Measurements from ENCODE around the gene LMAN2.

The LMAN2 gene

DNA sequence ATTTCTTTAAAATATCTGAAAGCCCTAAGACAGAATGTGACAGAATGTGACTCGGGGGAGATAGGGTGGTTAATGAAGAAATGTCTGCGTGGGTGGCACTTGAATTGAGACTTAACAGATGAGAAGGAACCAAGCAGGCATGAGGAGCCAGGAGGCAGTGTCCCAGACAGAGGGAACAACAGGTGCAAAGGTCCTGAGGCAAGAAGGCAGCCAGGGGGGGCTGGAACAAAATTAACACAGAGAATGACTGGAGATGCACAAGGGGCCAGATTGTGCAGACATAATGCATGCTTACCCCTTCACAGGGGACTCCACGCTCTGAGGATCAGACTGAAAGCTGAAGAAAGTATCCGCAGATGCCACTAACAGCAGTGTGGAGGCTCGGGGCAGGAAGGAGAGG lies 1.7 kb downstream of the LMAN2 start:
- H3K4me2 ChIP-seq (ENCODE audit: low read depth, low read length, poor library complexity, severe bottlenecking) = peak overlapping the region; percentile 97
- H3F3A ChIP-seq (ENCODE audit: low read depth) = no peaks in the 10 kb centered on the region
- no peaks in the 10 kb centered on the region for H3K9me3 ChIP-seq (ENCODE audit: insufficient read depth, low read depth, low read length)
- H3K27me3 ChIP-seq (ENCODE audit: insufficient read depth, low read length, poor library complexity, severe bottlenecking) = no peaks in the 10 kb centered on the region
- H3K4me1 ChIP-seq (ENCODE audit: insufficient read depth, low read length, poor library complexity, severe bottlenecking) = peaks cover 24% of the 10 kb centered on the region
- TF ChIP-seq, protein P1, sequence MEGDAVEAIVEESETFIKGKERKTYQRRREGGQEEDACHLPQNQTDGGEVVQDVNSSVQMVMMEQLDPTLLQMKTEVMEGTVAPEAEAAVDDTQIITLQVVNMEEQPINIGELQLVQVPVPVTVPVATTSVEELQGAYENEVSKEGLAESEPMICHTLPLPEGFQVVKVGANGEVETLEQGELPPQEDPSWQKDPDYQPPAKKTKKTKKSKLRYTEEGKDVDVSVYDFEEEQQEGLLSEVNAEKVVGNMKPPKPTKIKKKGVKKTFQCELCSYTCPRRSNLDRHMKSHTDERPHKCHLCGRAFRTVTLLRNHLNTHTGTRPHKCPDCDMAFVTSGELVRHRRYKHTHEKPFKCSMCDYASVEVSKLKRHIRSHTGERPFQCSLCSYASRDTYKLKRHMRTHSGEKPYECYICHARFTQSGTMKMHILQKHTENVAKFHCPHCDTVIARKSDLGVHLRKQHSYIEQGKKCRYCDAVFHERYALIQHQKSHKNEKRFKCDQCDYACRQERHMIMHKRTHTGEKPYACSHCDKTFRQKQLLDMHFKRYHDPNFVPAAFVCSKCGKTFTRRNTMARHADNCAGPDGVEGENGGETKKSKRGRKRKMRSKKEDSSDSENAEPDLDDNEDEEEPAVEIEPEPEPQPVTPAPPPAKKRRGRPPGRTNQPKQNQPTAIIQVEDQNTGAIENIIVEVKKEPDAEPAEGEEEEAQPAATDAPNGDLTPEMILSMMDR (conservative IDR thresholded peaks at IDR 0.05; ENCODE audit: low read length) = no peak
- no peak for TF ChIP-seq EZH2phosphoT487 (IDR thresholded peaks at IDR 0.05; ENCODE audit: borderline replicate concordance)
- peak overlapping the region; percentile 84 for H3K9ac ChIP-seq (ENCODE audit: low read depth, low read length, poor library complexity, severe bottlenecking)
- no peaks in the 10 kb centered on the region for H3K9me2 ChIP-seq (replicated peaks; ENCODE audit: low read depth, low read length)
- H3K4me3 ChIP-seq (ENCODE audit: low read length, poor library complexity, severe bottlenecking) = peak overlapping the region; percentile 92
- H4K20me1 ChIP-seq (ENCODE audit: insufficient read depth, low read length, poor library complexity, severe bottlenecking) = peaks cover 8% of the 10 kb centered on the region
- no peaks in the 10 kb centered on the region for H3K36me3 ChIP-seq (ENCODE audit: insufficient read depth, low read length)
- no peak overlapping the region for H2AFZ ChIP-seq (ENCODE audit: low read length)
- peaks cover 60% of the 10 kb centered on the region for H3K79me2 ChIP-seq (ENCODE audit: insufficient read depth, low read length)

GRCh38 chr5:177349362-177349647 lies 2.2 kb downstream of the LMAN2 start:
- Histone ChIP-seq H3K4me3 (ENCODE audit: low read length, poor library complexity, severe bottlenecking) (peak overlapping the region; percentile 92), H3K4me1 (ENCODE audit: insufficient read depth, low read length, poor library complexity, severe bottlenecking) (peaks cover 24% of the 10 kb centered on the region), H3K9me2 (replicated peaks; ENCODE audit: low read depth, low read length) (no peaks in the 10 kb centered on the region), H3K4me2 (ENCODE audit: low read depth, low read length, poor library complexity, severe bottlenecking) (peak overlapping the region; percentile 97), H3K9me3 (ENCODE audit: insufficient read depth, low read depth, low read length) (no peaks in the 10 kb centered on the region), H2AFZ (ENCODE audit: low read length) (no peak overlapping the region), H3K79me2 (ENCODE audit: insufficient read depth, low read length) (peaks cover 60% of the 10 kb centered on the region), H4K20me1 (ENCODE audit: insufficient read depth, low read length, poor library complexity, severe bottlenecking) (peaks cover 8% of the 10 kb centered on the region), H3K36me3 (ENCODE audit: insufficient read depth, low read length) (no peaks in the 10 kb centered on the region), H3K9ac (ENCODE audit: low read depth, low read length, poor library complexity, severe bottlenecking) (no peak overlapping the region), H3F3A (ENCODE audit: low read depth) (no peaks in the 10 kb centered on the region), H3K27me3 (ENCODE audit: insufficient read depth, low read length, poor library complexity, severe bottlenecking) (no peaks in the 10 kb centered on the region)
- TF ChIP-seq EZH2phosphoT487 (IDR thresholded peaks at IDR 0.05; ENCODE audit: borderline replicate concordance) = no peak
- TF ChIP-seq, protein P1 (conservative IDR thresholded peaks at IDR 0.05; ENCODE audit: low read length) = no peak

DNA sequence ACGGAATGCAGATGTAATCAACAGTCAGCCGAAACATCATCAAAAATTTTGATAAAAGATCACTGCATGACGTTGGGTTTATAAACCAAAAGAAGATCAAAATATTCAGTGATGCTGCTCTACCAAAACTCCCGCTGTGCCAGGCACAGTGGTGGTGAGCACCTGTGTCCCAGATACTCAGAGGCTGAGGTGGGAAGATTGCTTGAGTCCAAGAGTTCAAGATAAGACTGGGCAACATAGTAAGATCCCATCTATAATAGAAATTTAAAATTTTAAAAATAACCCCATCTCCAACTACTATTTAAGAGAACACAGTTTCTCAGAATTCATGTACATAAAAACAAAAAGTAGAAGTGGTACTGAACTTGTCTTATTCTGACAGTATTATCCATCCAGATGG lies 3.8 kb downstream of the LMAN2 start:
- Histone ChIP-seq H3K9me2 (replicated peaks; ENCODE audit: low read depth, low read length) (no peaks in the 10 kb centered on the region), H4K20me1 (ENCODE audit: insufficient read depth, low read length, poor library complexity, severe bottlenecking) (peaks cover 8% of the 10 kb centered on the region), H3K9me3 (ENCODE audit: insufficient read depth, low read depth, low read length) (no peaks in the 10 kb centered on the region), H3K4me3 (ENCODE audit: low read length, poor library complexity, severe bottlenecking) (peak overlapping the region; percentile 51), H3K9ac (ENCODE audit: low read depth, low read length, poor library complexity, severe bottlenecking) (peak overlapping the region; percentile 27), H3K4me2 (ENCODE audit: low read depth, low read length, poor library complexity, severe bottlenecking) (peak overlapping the region; percentile 69), H2AFZ (ENCODE audit: low read length) (no peak overlapping the region), H3K4me1 (ENCODE audit: insufficient read depth, low read length, poor library complexity, severe bottlenecking) (peaks cover 24% of the 10 kb centered on the region), H3F3A (ENCODE audit: low read depth) (no peaks in the 10 kb centered on the region), H3K27me3 (ENCODE audit: insufficient read depth, low read length, poor library complexity, severe bottlenecking) (no peaks in the 10 kb centered on the region), H3K36me3 (ENCODE audit: insufficient read depth, low read length) (0 out of 2 replicates have a peak, but pooled peaks cover 3% of the 10 kb centered on the region), H3K79me2 (ENCODE audit: insufficient read depth, low read length) (peaks cover 67% of the 10 kb centered on the region)
- no peak for TF ChIP-seq EZH2phosphoT487 (IDR thresholded peaks at IDR 0.05; ENCODE audit: borderline replicate concordance)

- H3K36me3 ChIP-seq (ENCODE audit: insufficient read depth, low read length) = peaks cover 3% of the 10 kb centered on the region; the same call in 1 of the 2 replicates
- H3K9ac ChIP-seq (ENCODE audit: low read depth, low read length, poor library complexity, severe bottlenecking) = peak overlapping the region; percentile 27
Measured at GRCh38 chr5:177346820-177347219, 4.6 kb downstream of the LMAN2 start.

More at GRCh38 chr5:177346820-177347219, 4.6 kb downstream of the LMAN2 start:
- H3K79me2 ChIP-seq (ENCODE audit: insufficient read depth, low read length) = peaks cover 69% of the 10 kb centered on the region
- H4K20me1 ChIP-seq (ENCODE audit: insufficient read depth, low read length, poor library complexity, severe bottlenecking) = peaks cover 8% of the 10 kb centered on the region
- no peaks in the 10 kb centered on the region for H3K9me3 ChIP-seq (ENCODE audit: insufficient read depth, low read depth, low read length)
- peak overlapping the region; percentile 51 for H3K4me3 ChIP-seq (ENCODE audit: low read length, poor library complexity, severe bottlenecking)
- no peaks in the 10 kb centered on the region for H3F3A ChIP-seq (ENCODE audit: low read depth)
- no peak overlapping the region for H2AFZ ChIP-seq (ENCODE audit: low read length)
- peaks cover 24% of the 10 kb centered on the region for H3K4me1 ChIP-seq (ENCODE audit: insufficient read depth, low read length, poor library complexity, severe bottlenecking)
- H3K27me3 ChIP-seq (ENCODE audit: insufficient read depth, low read length, poor library complexity, severe bottlenecking) = no peaks in the 10 kb centered on the region
- TF ChIP-seq, protein P1 (conservative IDR thresholded peaks at IDR 0.05; ENCODE audit: low read length) = no peak
- no peak for TF ChIP-seq EZH2phosphoT487 (IDR thresholded peaks at IDR 0.05; ENCODE audit: borderline replicate concordance)
- H3K9me2 ChIP-seq (replicated peaks; ENCODE audit: low read depth, low read length) = no peaks in the 10 kb centered on the region
- peak overlapping the region; percentile 69 for H3K4me2 ChIP-seq (ENCODE audit: low read depth, low read length, poor library complexity, severe bottlenecking)
